Activated T-helper 17 cell treated with anti-CD3 and anti-CD28 coated beads, Interleukin-2, amount 50 U/mL, for 72 hours (primary cell): ENCODE data around the gene NLRP5. TPM values are rescaled to one million over a fixed set of nuclear protein-coding genes. Genes with fewer than 3 reads are reported as not detected.
A peak's percentile ranks its signal among the peaks of the same experiment; 100 is the strongest.
"Not testable (repeated sequence)": the region's sequence is repeated elsewhere in the genome, so short reads cannot be mapped to it uniquely, and the experiment has no call there.

Source experiments
- ATAC-seq: fragments of 150-1000 bp; cut with Tn5 transposase; replicated peaks from 2 replicates; pipeline ENCODE4 v1.10.0; 2021; ENCODE audit warnings: mild to moderate bottlenecking, moderate library complexity
- H3K27ac Mint-ChIP-seq: one replicate; pipeline ENCODE4 v1.8.0; 2022; ENCODE audit warnings: mixed read lengths
- H3K27me3 Mint-ChIP-seq: one replicate; pipeline ENCODE4 v1.8.0; 2022; ENCODE audit warnings: mixed read lengths
- H3K36me3 Mint-ChIP-seq: one replicate; pipeline ENCODE4 v1.8.0; 2022; ENCODE audit warnings: low read depth, mild to moderate bottlenecking, mixed read lengths
- H3K4me1 Mint-ChIP-seq: one replicate; pipeline ENCODE4 v1.8.0; 2022; ENCODE audit warnings: mixed read lengths
- H3K4me3 Mint-ChIP-seq: one replicate; pipeline ENCODE4 v1.8.0; 2022; ENCODE audit warnings: mild to moderate bottlenecking, mixed read lengths
- H3K9me3 Mint-ChIP-seq: one replicate; pipeline ENCODE4 v1.8.0; 2022; ENCODE audit warnings: mixed read lengths
- total RNA-seq, 2 donors: library from RNA; stranded (reverse); gene quantifications; one replicate each; pipeline ENCODE4 v1.2.3, GENCODE V29; 2022

Gene NLRP5
- total RNA-seq, 2 donors from 2014 or later, result not detected

DNA sequence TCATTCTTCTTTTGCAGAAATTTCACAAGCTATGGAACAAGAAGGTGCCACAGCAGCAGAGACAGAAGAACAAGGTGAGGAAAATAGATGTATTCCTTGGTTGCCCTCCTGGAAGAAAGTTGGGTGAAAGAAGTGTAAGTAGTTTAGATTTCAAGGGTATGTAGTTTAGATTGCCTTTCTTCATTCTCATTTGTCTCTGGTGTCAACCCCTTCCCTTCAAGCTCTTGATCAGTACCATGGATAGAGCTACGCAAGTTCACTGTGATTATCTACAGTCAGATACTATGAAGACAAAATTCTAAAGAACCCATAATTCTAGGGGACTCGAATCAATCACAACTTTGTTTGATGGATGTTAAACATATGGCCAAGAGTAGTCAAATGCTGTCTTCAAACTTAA, 32.8 kb downstream of the NLRP5 start:
- H3K27ac Mint-ChIP-seq, ATAC-seq, H3K36me3 Mint-ChIP-seq, H3K27me3 Mint-ChIP-seq, H3K4me3 Mint-ChIP-seq, H3K4me1 Mint-ChIP-seq: not testable (repeated sequence)
- H3K9me3 Mint-ChIP-seq, result peaks cover 12% of the 10 kb centered on the region

DNA sequence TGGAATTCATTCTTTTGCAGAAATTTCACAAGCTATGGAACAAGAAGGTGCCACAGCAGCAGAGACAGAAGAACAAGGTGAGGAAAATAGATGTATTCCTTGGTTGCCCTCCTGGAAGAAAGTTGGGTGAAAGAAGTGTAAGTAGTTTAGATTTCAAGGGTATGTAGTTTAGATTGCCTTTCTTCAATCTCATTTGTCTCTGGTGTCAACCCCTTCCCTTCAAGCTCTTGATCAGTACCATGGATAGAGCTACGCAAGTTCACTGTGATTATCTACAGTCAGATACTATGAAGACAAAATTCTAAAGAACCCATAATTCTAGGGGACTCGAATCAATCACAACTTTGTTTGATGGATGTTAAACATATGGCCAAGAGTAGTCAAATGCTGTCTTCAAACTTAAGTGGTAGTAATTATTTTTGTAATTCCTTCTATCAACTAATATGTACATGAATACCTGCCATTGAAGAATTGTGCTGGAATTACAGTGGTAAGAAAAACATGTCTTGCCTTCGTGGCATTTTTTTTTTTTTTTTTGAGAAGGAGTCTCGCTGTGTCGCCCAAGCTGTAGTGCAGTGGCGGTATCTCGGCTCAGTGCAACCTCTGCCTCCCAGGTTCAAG, 33.9 kb downstream of the NLRP5 start:
- H3K9me3 Mint-ChIP-seq, result peaks cover 12% of the 10 kb centered on the region
- not testable (repeated sequence) for H3K27me3 Mint-ChIP-seq, H3K27ac Mint-ChIP-seq, H3K36me3 Mint-ChIP-seq, H3K4me3 Mint-ChIP-seq, H3K4me1 Mint-ChIP-seq, ATAC-seq

DNA sequence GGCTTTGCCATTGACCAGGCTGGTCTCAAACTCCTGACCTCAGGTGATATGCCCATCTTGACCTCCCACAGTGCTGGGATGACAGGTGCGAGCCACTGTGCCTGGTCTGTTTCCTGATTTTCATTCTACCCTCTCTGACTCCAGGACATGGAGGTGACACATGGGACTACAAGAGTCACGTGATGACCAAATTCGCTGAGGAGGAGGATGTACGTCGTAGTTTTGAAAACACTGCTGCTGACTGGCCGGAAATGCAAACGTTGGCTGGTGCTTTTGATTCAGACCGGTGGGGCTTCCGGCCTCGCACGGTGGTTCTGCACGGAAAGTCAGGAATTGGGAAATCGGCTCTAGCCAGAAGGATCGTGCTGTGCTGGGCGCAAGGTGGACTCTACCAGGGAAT, 40.2 kb downstream of the NLRP5 start:
- no peak for ATAC-seq
- no peaks in the 10 kb centered on the region for H3K36me3 Mint-ChIP-seq
- H3K9me3 Mint-ChIP-seq, result peaks cover 5% of the 10 kb centered on the region
- H3K4me1 Mint-ChIP-seq, result no peaks in the 10 kb centered on the region
- no peaks in the 10 kb centered on the region for H3K27me3 Mint-ChIP-seq
- no peak overlapping the region for H3K4me3 Mint-ChIP-seq
- H3K27ac Mint-ChIP-seq, result no peak overlapping the region

DNA sequence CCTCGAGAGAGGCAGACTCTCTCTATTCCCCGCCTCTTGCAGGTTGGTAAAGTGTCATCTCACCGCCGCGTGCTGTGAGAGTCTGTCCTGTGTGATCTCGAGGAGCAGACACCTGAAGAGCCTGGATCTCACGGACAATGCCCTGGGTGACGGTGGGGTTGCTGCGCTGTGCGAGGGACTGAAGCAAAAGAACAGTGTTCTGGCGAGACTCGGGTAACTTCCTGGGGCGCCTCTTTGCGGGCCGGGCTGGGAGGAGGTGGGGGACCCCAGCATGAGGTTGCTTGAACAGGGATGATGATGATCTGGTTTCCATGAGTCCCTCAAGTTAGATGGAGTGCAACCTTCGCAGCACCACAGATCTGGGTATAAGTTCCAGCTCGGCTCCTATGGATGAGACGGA, 67.0 kb downstream of the NLRP5 start:
- Mint-ChIP-seq H3K4me1 (no peaks in the 10 kb centered on the region), H3K36me3 (no peaks in the 10 kb centered on the region), H3K27me3 (peaks cover 23% of the 10 kb centered on the region), H3K4me3 (no peak overlapping the region), H3K9me3 (peaks cover 6% of the 10 kb centered on the region), H3K27ac (no peak overlapping the region)
- ATAC-seq, result no peak

DNA sequence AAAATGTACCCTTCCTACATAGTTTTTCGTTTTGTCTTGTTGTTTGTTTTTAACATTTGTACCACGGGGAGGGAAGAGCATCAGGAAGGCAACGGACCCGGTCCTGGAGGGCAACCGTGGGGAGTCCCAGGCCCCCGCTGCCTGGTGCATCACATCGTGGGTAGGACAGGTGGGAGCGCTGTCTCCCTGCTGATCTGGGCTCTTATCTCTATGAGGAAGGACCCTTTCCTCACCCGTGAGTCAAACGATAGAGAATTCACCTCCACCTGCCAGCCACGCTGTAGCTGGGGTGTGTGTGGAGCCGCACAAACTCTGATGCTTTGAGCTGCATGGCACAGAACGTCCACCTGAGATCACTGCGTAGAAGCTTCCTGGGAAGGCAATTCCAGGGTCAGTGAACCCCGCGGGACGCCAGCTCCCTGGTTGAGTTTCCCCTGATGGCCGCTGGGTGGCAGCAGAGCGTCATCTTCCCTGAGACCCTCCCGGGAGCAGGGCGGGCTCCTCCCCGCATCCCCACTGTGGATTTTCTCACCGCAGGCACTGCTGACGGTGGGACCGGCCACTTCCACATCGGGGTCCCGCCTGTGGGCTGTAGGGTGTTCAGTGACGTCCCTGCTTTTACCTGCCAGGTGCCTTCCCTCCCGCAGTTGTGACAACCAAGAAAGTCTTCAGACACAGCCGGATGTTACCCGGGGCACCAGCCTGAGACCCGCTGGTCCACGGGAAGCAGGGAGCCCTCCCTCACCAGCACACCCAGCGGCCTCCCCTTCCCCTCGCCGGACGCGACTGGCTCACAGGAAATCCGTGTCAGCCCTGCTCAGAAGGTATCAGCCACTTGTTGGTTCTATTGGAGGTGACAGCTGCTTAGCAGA, 79.8 kb downstream of the NLRP5 start:
- Mint-ChIP-seq H3K27me3 (peaks cover 18% of the 10 kb centered on the region), H3K9me3 (no peaks in the 10 kb centered on the region), H3K4me3 (peak overlapping the region; percentile 35), H3K27ac (no peak overlapping the region), H3K4me1 (no peaks in the 10 kb centered on the region), H3K36me3 (no peaks in the 10 kb centered on the region)
- peak; percentile 72 for ATAC-seq

DNA sequence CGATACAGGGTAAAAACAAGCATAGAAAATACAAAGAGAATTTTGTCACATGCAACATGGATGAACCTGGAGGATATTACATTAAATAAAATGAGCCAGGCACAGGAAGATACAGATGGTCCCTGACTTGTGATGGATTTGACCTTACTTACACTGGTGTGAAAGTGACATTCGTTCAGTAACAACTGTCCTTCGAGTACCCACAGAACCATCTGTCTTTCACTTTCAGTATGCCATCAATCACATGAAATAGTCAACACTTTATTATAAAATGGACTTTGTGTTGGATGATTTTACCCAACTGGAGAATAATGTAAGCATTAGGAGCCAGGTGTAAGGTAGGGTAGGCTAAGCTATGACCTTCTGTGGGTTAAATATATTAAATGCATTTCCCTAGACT, 83.1 kb downstream of the NLRP5 start:
- Mint-ChIP-seq H3K4me3 (no peak overlapping the region), H3K36me3 (no peaks in the 10 kb centered on the region), H3K9me3 (no peaks in the 10 kb centered on the region), H3K27me3 (peaks cover 6% of the 10 kb centered on the region), H3K27ac (no peak overlapping the region), H3K4me1 (no peaks in the 10 kb centered on the region)
- no peak for ATAC-seq

DNA sequence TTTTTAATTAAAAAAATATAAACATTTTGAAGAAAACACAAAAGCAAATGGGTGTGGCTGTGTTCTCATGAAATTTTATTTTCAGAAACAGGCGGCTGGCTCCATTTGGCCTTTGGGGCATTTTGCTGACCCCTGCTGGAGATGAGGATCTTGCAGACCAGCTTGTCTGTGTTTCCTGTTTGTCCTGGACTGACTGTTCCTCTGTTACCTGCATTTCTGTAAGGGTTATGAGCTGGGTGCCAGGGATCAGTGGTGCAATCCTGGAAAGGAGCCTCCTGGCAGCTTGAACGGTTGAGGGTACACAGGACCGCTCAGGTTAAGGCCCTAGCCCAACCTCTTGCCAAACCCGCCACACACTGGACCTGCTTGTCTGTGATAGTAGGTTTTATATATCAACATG, 84.6 kb downstream of the NLRP5 start:
- Mint-ChIP-seq H3K9me3 (no peaks in the 10 kb centered on the region), H3K4me3 (no peak overlapping the region), H3K27ac (no peak overlapping the region), H3K36me3 (no peaks in the 10 kb centered on the region), H3K4me1 (no peaks in the 10 kb centered on the region), H3K27me3 (peaks cover 4% of the 10 kb centered on the region)
- ATAC-seq, result no peak

DNA sequence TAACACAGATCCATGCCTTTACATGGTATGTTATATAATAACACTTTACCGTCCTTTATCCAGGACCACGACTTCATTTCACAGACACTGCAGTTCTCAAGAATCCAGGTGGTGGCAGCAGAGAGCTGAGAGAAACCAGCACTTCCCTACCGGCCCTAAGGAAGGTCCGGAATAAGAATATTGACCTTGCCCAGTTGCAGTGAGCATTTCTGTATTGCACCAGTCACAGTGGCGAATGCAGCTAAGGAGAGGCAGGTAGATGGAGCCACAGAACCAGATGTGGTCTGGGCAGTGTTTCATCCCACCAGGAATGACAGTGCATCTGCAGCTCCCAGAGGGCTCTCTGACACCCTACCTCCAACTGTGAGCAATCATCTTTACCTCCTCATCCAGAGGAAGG, 89.9 kb downstream of the NLRP5 start:
- Mint-ChIP-seq H3K36me3 (no peaks in the 10 kb centered on the region), H3K27me3 (peaks cover 4% of the 10 kb centered on the region), H3K27ac (no peak overlapping the region), H3K4me3 (no peak overlapping the region), H3K4me1 (peaks cover 9% of the 10 kb centered on the region), H3K9me3 (no peaks in the 10 kb centered on the region)
- no peak for ATAC-seq

DNA sequence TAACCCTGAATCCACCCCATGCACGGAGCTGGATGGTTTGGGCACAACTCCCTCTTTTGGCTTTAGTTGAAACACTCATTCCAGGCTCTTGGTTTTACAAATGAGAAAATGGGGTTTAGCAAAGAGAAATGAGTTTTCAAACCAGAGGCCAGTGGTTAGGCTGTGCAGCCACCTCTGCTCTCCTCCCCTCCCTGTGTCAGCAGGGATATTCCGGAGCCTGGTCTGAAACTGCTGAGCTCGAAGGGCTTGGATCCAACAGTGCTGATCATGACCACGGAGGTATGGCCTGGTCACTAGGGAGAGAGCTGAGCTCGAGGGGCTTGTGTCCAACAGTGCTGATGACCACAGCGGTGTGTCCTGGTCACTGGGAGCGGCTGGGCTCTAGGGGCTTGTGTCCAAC, 93.0 kb downstream of the NLRP5 start:
- H3K27ac Mint-ChIP-seq, result no peak overlapping the region
- H3K4me1 Mint-ChIP-seq, result peaks cover 9% of the 10 kb centered on the region
- ATAC-seq, result peak; percentile 15
- H3K4me3 Mint-ChIP-seq, result no peak overlapping the region
- no peaks in the 10 kb centered on the region for H3K36me3 Mint-ChIP-seq
- H3K9me3 Mint-ChIP-seq, result no peaks in the 10 kb centered on the region
- peaks cover 4% of the 10 kb centered on the region for H3K27me3 Mint-ChIP-seq

DNA sequence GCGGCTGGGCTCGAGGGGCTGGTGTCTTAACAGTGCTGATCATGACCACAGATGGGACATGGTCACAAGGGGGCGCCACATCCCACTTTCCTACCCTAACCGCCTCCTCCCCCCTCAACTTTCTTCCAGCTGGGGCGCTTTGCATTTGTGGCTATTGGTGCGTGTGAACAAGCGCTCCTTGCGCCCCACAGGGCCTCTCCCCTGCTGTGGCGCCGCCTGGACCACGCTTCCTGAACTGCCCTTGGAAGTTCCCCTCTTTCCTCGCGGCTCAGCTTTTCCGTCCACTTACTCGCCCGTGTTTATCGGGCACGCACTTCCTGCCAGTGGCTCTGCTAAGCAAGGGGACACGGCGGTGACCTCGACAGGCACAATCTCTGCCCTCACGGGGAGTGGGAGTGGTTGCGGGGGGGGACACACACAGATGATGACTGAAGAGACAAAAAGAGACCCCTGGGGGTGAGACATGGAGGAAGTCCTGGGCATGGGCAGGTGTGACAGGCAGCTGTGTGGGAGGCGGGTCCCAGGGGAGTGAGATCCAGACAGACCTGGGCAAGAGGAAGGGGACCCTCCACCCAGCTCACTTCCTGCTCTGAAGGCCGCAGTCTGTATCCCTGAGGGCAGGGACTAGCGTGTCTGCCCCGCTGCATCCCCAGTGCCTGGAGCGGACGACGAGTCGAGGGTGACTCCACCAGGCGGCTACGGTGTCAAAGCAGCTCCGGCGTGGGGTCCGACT, 94.3 kb downstream of the NLRP5 start:
- no peaks in the 10 kb centered on the region for H3K9me3 Mint-ChIP-seq
- H3K27me3 Mint-ChIP-seq, result peaks cover 4% of the 10 kb centered on the region
- H3K4me3 Mint-ChIP-seq, result peak overlapping the region; percentile 83
- peak; percentile 85 for ATAC-seq
- peaks cover 9% of the 10 kb centered on the region for H3K4me1 Mint-ChIP-seq
- no peaks in the 10 kb centered on the region for H3K36me3 Mint-ChIP-seq
- H3K27ac Mint-ChIP-seq, result peak overlapping the region; percentile 72

DNA sequence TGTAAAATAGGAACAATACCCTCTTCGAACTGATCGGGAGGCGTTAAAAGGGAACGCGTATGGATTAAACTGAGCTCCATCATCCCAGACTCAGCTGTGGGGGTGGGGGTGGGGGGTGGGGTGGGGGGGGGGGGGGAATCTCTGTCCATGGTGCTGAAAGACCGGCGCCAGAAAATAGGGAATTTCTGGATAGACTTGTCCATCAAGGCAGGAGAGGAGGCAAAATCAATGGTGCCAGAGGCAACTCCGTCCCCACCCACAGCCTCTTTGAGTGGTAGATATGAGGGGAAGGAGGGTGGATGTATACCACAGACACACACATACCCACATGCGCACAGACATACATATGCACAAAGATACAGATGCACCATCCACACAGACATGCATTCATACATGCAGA, 97.1 kb downstream of the NLRP5 start:
- H3K36me3 Mint-ChIP-seq, result peaks cover 2% of the 10 kb centered on the region
- H3K27me3 Mint-ChIP-seq, result peaks cover 4% of the 10 kb centered on the region
- H3K4me3 Mint-ChIP-seq, result no peak overlapping the region
- no peak for ATAC-seq
- H3K4me1 Mint-ChIP-seq, result peaks cover 9% of the 10 kb centered on the region
- no peaks in the 10 kb centered on the region for H3K9me3 Mint-ChIP-seq
- H3K27ac Mint-ChIP-seq, result no peak overlapping the region

DNA sequence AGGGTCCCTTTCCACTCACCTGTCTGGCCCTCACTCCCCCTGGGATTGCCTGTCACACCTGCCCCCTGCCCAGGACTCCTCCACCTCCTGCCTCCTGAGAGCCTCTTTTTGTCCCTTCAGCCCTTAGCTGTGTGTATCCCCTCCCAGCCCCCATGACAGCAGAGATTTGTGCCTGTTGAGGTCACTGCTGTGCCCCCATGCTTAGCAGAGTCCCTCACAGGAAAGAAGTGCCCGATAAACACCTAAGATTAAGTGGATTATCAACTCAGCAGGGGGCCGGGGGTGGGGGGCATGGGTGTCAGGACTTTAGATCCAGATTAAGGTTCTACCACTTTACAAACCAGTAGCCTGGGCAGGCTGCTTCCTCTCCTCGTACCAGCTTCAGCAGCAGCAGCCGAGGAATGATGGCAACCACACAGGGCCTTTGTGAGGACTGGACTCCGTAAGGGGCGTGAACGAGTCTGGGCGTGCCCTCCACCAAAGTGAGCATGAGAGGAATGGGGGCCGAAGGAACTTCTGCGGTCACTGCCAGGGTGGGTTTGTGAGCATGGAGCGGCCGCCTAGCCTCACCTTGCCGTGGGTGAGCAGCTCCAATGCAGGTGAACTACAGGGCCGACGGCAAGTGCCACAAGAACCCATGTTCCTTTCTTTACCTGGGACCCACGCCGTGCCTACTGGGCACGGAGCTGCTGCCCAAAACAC, 98.4 kb downstream of the NLRP5 start:
- ATAC-seq, result no peak
- Mint-ChIP-seq H3K4me1 (peaks cover 9% of the 10 kb centered on the region), H3K27ac (no peak overlapping the region), H3K27me3 (peaks cover 4% of the 10 kb centered on the region), H3K36me3 (peaks cover 15% of the 10 kb centered on the region), H3K4me3 (no peak overlapping the region), H3K9me3 (no peaks in the 10 kb centered on the region)

DNA sequence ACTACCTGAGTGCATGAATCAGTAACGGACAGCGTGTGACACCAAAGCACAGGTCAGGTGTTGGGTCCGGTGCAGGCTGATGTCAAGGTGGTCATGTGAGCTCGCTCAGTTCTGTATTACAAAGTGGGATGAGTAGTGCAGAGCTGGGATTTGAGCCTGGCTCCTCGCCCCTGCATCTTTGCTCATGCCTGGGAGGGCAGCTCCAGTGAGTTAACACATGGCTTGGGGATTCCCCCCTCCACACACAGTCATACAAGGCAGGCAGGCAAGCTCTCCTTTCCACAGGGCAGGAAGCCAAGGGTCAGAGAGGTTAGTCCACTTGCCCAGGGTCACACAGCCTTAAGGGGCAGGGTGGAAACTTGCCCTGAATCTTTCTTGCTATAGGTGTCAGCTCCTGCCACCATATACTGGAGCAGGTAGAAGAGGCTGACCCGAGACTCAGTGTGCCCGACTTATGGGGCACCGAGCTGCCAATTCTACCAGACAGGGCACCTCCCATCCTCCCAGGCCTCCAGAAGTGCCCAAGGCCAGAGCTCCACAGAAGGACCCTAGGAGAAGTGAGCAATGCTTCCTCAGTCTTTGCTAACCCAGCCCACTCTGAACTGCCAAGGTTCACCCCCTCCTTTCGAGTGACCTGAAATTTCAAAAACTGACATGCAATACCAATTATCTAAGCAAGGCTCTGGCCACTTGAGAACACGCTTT, 99.1 kb downstream of the NLRP5 start:
- peaks cover 8% of the 10 kb centered on the region for H3K4me1 Mint-ChIP-seq
- no peaks in the 10 kb centered on the region for H3K9me3 Mint-ChIP-seq
- no peak overlapping the region for H3K4me3 Mint-ChIP-seq
- peak; percentile 37 for ATAC-seq
- H3K27ac Mint-ChIP-seq, result no peak overlapping the region
- peaks cover 4% of the 10 kb centered on the region for H3K27me3 Mint-ChIP-seq
- peaks cover 21% of the 10 kb centered on the region for H3K36me3 Mint-ChIP-seq
